HG02571 (cell line): ENCODE data around the gene RNASE12.
"Not testable (repeated sequence)": the region's sequence is repeated elsewhere in the genome, so short reads cannot be mapped to it uniquely, and the experiment has no call there.

Source experiments
- ATAC-seq: cut with Tn5 transposase; IDR thresholded peaks from one replicate; pipeline ENCODE4 v1.9.1; 2021; ENCODE audit warnings: mild to moderate bottlenecking, moderate library complexity; ENCODE audit not compliant: unreplicated experiment

The RNASE12 gene

DNA sequence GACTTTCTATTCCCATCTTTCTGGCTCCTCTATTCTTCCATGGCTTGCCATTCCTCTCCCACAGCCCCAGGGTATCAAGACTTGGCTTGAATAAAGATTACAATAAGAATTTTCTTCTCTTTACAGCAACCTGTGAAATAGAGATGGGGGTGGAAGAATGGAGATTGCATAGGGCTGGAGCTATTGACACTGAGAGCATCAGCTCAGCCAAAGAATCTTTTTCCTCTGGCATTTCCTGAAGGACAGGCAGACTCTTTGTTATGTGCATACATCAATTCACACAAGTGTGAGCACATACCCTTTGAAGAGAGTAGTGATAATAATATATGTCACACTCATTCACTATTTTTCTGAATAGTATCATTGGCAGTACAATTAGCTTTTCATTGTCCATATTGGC, 8.0 kb downstream of the RNASE12 start:
- ATAC-seq: no peak

DNA sequence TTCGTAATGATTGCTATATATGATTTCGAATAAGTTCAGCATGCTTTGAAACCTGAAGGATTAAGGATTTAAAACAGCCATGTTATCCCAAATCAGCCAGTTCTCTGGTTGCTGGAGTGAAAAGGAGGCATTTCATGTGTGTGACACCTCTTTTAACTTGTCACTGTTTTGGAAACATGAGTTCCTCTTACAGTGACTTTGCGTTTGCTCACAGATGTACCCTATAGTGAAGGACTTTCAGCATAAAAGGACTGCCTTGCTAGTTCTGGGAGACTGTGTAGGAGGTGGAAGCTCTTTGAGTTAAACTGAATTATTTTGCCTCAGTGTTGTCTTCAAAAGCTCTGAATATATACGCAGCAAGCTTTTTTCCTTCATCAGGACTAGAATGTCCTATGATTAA, 10.9 kb downstream of the RNASE12 start:
- ATAC-seq: no peak

DNA sequence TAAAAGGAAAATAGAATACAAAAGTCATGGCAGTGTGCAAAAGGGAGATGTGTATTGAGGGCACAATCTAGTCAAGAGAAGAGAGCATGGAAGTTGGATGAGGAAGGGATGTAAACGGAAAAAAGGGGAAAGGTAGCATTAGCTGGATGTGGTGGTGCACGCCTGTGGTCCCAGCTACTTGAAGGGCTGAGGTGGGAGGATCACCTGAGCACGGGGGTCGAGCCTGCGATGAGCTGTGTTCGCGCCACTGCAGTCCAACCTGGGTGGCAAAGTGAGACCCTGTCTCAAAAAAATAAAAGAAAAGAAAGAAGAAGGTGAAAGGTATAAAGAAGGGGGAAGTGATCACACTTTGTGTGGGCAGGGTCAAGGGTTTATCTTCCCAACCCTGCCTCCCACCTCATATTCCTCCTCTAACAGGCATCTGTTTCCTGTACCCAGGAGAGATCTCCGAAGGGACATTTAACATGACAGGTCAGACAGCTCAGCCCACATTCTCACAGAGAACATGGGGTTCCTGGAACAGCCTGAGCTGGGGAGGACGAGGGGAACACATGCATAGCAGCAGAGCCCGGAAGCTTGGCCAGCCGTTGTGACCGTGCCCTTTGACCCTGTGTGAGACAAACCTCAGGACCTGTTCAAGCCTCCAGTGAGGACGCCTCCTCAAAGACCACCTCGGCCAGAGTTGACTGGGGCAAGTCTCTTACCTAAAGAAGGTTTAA, 12.2 kb downstream of the RNASE12 start:
- no peak for ATAC-seq

DNA sequence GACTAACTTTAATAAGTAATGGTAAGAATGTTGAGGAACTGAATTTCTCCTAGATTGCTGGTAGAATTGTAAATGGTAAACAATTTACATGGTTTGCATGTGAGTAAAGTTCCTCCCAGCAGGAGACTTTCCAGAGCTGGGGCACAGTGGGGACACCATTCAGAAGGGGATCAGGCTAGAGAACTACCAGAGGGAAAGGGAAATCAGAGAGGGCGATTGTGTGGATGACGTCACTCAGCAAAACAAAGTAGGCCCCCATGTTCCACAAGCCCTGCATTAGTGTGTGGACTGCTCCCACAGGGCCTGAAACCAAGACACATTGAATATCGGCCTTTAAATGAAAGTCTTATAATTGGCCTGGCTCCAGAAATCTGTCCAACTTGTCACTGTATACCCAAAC, 12.9 kb downstream of the RNASE12 start:
- ATAC-seq: no peak

GRCh38 chr14:20572382-20572990, 18.7 kb downstream of the RNASE12 start:
- ATAC-seq: not testable (repeated sequence)

- not testable (repeated sequence) for ATAC-seq
Observed at GRCh38 chr14:20570720-20571119, 20.5 kb downstream of the RNASE12 start.

DNA sequence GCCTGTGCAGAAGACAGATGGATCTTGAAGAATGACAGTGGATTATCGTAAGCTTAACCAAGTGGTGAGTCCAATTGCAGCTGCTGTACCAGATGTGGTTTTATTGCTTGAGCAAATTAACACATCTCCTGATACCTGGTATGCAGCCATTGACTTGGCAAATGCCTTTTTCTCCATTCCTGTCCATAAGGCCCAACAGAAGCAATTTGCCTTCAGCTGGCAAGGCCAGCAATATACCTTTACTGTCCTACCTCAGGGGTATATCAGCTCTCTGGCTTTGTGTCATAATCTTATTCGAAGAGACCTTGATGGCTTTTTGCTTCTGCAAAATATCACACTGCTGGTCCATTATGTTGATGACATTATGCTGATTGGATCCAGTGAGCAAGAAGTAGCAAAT, 21.3 kb downstream of the RNASE12 start:
- not testable (repeated sequence) for ATAC-seq

DNA sequence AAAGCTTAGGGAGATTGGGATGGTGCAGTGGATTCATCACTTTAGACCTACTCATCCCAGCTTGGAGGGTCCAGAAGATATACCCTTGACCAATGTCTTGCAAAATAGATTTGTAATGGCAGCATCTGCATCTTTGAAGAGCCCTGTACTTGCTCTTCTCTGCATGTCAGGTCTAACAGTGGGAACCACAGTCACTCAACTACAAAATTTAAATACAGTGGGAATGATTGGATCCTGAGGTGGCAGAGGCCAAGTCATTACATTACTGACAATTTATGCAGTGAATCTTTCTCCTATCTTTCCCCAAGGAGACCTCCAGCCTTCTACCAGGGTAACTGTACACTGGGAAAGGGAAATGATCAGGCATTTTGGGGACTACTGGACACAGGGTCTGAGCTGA, 22.1 kb downstream of the RNASE12 start:
- ATAC-seq: no peak

DNA sequence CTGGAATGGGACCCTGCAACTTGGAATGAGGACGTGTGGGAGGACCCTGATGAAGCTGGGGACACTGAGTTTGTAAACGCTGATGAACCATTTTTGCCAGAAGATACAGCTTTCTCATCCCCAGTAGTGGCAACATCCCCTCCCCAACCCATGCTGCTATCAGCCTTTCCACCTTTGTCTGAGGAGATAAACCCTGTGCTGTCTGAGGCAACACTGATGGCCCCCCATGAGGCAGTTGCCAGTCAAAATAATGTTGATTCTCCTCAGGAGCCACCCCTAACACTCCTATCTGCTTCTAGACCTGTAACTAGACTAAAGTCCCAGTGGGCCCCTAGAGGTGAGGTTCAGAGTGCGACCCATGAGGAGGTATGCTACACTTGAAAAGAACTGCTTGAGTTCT, 22.8 kb downstream of the RNASE12 start:
- no peak for ATAC-seq

DNA sequence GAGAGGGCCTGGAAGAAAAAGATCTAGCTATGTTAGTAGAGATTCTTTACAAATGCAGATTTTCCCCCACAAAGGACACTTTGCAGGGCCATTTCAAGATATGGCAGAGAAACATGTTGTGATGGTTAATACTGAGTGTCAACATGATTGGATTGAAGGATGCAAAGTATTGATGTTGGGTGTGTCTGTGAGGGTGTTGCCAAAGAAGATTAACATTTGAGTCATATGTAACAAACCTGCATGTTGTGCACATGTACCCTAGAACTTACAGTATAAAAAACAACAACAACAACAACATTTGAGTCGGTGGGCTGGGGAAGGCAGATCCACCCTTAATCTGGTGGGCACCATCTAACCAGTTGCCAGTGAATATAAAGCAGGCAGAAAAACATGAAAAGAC, 24.0 kb downstream of the RNASE12 start:
- ATAC-seq: not testable (repeated sequence)

DNA sequence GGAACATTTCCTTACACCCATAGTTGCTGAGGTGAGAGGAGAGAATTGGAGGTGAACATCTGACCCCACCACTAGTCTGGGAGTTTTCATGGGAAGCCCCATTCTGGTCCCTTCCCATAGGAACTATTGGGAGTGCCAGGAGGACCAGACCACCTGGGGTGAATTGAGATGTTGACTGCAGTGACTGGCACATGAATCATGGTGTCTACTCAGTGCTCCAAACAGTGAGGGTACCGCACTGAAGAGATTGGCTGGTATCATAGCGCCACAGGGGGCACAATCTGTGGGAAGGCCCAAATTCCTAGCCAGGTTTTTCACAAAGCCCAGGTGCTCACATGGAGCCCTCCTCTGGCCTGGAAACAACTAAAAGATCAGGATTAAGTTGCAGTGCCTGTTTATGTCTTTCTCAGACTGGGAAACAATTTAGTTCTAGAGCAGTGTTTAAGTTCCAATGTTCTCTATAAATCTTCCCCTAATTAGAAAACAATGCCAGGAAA, 26.6 kb downstream of the RNASE12 start:
- ATAC-seq: no peak

DNA sequence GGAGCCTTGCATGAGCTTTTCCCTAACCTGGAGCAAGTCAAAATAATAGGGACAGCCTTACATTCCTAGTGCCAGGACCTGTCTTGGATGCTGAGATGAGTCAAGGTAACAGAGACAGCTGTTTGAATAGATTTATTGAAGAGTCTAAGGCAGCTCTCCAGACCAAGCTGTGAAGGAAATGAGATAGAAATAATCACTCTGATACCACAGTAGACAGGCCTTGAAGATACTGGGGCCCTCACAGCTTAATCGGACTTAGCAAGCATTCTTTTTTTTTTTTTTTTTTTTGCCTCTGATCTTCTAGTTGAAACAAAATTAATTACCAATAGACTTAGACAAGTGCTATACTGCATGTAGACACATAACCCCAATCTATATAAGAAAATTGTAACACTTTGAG, 27.2 kb downstream of the RNASE12 start:
- no peak for ATAC-seq

DNA sequence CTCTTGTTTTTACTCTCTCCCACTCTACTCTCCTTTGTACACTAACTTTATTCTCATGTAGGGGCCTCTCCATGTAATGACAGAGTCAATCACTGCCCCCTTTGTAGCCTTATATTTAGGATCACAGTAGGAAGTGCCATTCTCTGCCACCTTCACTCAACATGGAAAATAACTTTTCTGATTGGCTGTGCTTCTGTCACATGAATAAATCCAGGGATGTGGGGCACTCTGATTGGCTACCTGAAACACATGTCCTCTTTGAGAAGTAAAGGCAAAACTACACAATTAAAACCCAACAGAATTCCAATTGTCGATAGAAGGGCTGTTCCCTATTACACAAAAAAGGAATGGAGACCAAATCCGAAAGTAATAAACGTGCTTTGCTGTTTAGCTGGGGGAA, 30.2 kb downstream of the RNASE12 start, which contains the start of gene RNASE9:
Gene RNASE9 (minus strand): TSS at position 87 of the 400 bp plus-strand sequence.
- no peak for ATAC-seq

- no peak for ATAC-seq
Observed at GRCh38 chr14:20559461-20559904, 31.7 kb downstream of the RNASE12 start.

GRCh38 chr14:20557212-20557542, 34.0 kb downstream of the RNASE12 start:
- ATAC-seq: no peak

DNA sequence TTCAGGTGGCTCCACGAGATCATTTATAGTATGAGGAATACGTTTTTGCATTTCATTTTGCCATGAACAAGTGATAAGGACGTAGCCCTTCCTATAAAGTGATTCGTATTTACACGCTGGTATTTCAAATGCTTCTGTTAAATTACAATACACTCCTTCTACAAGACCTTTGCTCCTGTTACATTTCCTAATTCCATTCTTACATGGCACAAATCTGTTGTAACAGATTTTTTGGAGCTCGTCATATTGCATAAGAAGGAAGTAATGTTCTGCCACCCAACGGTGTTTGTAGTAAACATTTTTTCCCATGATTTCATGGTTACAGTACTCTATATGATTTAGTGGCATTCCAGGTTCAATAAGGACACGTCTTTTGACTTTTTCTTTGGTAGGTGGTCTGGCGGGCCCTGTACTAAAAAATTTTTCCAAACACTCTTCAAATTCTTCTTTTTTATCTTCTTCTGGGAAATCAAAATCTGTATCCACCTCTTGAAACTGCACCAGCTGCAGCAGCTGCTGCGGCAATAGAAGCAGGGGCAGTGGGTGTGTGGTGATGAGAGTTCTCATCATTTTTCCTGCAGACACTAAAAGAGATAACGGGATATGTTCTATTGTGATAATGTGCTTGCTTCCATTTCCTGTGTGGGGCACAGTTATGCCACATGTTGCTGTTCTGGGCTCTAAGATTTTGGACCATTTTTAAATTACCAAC, 34.5 kb downstream of the RNASE12 start:
- ATAC-seq: no peak

- no peak for ATAC-seq
Observed at GRCh38 chr14:20555845-20556244, 35.3 kb downstream of the RNASE12 start.

- no peak for ATAC-seq
Observed at GRCh38 chr14:20553024-20553423, 38.2 kb downstream of the RNASE12 start.

- ATAC-seq: no peak
Observed at GRCh38 chr14:20551606-20552005, 39.6 kb downstream of the RNASE12 start.

- no peak for ATAC-seq
Observed at GRCh38 chr14:20550926-20551325, 40.2 kb downstream of the RNASE12 start.

GRCh38 chr14:20548414-20549158, 42.6 kb downstream of the RNASE12 start:
- no peak for ATAC-seq
